ENCODE measurements around the gene DDX42.

Gene DDX42

DNA sequence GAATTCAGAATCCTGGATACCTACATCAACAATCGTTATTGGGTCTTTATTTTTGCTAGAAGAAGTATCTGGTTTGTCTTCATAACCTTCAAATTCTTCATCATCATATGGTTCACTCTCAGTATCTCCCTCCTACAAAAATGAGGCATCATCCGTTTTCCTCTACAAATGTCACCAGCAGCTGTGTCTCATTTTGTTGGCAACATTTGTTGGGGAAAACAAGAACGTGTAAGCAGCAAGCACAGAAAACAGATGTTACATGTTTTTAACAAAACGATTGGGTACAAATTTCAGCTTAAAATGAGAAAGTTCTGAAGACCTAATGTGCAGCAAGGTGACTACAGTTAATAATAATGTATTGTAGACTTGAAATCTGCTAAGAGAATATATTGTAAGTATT lies 9.3 kb upstream of the DDX42 start:
- TF ChIP-seq, protein P1, sequence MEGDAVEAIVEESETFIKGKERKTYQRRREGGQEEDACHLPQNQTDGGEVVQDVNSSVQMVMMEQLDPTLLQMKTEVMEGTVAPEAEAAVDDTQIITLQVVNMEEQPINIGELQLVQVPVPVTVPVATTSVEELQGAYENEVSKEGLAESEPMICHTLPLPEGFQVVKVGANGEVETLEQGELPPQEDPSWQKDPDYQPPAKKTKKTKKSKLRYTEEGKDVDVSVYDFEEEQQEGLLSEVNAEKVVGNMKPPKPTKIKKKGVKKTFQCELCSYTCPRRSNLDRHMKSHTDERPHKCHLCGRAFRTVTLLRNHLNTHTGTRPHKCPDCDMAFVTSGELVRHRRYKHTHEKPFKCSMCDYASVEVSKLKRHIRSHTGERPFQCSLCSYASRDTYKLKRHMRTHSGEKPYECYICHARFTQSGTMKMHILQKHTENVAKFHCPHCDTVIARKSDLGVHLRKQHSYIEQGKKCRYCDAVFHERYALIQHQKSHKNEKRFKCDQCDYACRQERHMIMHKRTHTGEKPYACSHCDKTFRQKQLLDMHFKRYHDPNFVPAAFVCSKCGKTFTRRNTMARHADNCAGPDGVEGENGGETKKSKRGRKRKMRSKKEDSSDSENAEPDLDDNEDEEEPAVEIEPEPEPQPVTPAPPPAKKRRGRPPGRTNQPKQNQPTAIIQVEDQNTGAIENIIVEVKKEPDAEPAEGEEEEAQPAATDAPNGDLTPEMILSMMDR (IDR thresholded peaks at IDR 0.05; ENCODE audit: borderline replicate concordance, control extremely low read depth, extremely low read depth, insufficient read depth, missing control alignments): no peak
- in situ Hi-C loops (cut with MboI; ENCODE audit: low sequenced_read_pairs, unreplicated experiment): no loop called here
- DNase-seq (ENCODE audit: low spot score): no peak

DNA sequence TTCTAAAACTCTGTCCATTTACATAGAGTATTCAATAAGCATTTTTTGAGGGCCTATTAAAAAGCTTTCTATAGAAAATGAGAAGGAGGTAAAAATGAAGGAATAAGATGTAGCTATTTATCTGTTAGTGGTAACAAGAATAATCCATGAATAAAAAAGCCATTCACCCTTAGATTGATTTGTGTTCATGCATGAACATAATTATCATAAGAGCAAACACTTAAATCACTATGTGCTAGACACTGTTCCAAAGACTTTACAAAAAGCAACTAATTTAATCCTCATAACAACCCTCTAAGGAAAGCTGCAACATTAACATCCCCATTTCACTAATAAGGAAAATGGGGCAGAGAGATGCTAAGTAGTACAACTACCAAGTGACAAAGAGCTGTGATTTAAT lies 7.2 kb upstream of the DDX42 start:
- in situ Hi-C loops (cut with MboI; ENCODE audit: low sequenced_read_pairs, unreplicated experiment): no loop called here
- TF ChIP-seq, protein P1 (IDR thresholded peaks at IDR 0.05; ENCODE audit: borderline replicate concordance, control extremely low read depth, extremely low read depth, insufficient read depth, missing control alignments): no peak
- DNase-seq (ENCODE audit: low spot score): no peak

DNA sequence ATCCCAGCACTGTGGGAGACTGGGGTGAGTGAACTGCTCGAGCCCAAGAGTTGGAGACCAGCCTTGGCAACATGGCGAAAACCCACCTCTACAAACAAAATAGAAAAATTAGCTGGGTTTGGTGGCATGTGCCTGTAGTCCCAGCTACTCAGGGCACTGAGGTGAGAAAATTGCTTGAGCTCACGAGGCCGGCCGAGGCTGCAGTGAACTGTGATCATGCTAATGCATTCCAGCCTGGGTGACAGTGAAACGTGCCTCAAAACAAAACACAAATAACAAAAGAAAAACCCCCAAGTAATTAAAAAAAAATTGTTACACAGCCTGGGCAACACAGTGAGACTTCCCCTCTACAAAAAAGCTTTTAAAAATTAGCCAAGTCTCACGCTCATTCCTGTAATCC lies 5.5 kb upstream of the DDX42 start:
- TF ChIP-seq, protein P1 (IDR thresholded peaks at IDR 0.05; ENCODE audit: borderline replicate concordance, control extremely low read depth, extremely low read depth, insufficient read depth, missing control alignments): no peak
- in situ Hi-C loops (cut with MboI; ENCODE audit: low sequenced_read_pairs, unreplicated experiment): no loop called here
- no peak for DNase-seq (ENCODE audit: low spot score)

DNA sequence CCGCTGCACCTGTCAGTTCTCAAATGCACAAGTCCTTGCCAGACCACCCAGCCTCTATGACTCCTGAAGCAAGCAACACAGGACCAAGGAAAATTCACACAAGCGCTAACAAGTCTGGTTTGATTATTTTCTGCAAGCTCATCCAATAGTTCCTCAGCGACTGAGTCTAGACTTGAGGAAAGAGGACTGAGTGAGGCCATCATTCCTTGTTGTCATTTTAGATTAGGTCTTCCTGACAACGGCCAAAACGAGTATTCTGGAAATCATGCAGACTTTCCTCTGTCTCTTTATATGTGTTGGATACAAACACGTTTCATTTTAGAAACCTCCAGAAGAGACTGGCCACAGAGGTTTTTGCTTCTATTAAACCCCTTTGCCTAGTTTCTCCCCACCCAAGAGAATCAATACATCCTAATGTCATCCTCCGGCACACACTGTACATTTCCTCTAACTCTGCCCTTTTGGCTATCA lies 1.1 kb upstream of the DDX42 start:
- TF ChIP-seq, protein P1 (IDR thresholded peaks at IDR 0.05; ENCODE audit: borderline replicate concordance, control extremely low read depth, extremely low read depth, insufficient read depth, missing control alignments): no peak
- in situ Hi-C loops (cut with MboI; ENCODE audit: low sequenced_read_pairs, unreplicated experiment): no loop called here
- DNase-seq (ENCODE audit: low spot score): peak; percentile 12

DNA sequence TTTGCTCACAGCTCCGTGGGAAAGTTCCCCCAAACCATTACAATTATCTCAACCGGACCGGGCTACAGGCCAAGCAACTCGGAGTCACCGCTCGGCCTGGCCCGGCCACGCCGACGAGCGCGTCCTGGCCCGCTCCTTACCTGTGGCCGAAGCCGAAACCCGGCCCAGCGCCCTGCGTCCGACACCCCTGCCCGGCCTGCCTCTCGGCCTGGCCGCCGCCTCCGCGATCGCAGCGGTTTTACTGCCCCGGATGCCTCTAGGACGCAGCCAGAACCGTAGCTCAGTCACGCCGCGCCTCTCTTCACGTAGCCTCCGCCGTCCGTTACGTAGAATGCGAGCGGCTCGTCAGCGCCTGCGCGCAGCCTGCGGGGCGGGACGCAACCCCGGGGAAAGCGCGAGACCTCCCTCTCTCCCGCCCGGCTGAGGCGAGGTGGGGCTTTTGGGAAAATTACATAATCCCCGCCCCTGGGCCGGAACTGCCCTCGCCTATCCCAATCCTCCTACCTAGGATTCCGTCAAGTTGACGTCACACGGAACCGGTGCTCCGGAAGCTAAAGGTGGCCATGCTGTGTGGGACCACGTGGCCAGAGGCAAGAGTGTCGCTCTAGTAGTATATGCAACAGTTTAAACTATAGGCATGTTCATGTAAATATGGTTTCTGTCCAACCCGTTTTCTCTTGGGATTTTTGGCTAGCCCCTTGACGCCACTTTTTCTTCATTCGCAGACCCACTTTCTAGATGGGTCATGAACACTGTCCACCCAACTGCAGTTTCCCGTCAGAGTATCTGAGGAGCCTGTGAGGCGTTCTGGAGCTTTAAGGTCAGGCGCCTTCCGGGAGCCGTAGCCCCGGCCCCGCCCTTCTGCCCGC lies 464 bp upstream of the DDX42 start, which contains the start of gene CCDC47:
Gene CCDC47, minus strand, starts transcription at position 326 of the 869 bp plus-strand sequence. CDS start 7,422 bp downstream, outside the sequence.
- in situ Hi-C loops (cut with MboI; ENCODE audit: low sequenced_read_pairs, unreplicated experiment): no loop called here
- peak; percentile 98 for DNase-seq (ENCODE audit: low spot score)
- TF ChIP-seq, protein P1 (IDR thresholded peaks at IDR 0.05; ENCODE audit: borderline replicate concordance, control extremely low read depth, extremely low read depth, insufficient read depth, missing control alignments): no peak

DNA sequence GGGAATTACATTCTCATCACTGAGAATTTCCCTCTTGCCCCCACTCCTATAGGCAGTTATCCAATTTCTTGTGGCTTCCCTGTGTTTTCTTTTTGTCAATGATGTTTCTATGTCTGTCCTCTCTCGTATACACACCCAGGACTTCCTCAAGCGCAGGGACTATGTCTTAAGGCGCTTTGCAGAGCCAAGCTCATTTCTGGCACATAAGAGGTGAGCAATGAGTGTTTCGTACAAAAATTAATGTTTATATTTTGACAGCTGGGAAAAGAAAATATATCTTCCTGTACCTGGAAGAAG lies 947 bp downstream of the DDX42 start:
- peak; percentile 22 for DNase-seq (ENCODE audit: low spot score)
- in situ Hi-C loops (cut with MboI; ENCODE audit: low sequenced_read_pairs, unreplicated experiment): no loop called here
- TF ChIP-seq, protein P1 (IDR thresholded peaks at IDR 0.05; ENCODE audit: borderline replicate concordance, control extremely low read depth, extremely low read depth, insufficient read depth, missing control alignments): no peak
